Pancreas (tissue), 10 donors: ENCODE measurements around the gene RHOU. TPM values are rescaled to one million over a fixed set of nuclear protein-coding genes. Genes with fewer than 3 reads are reported as not detected.

Experiments used
- ATAC-seq, 4 donors: fragments of 200-7000 bp; cut with Tn5 transposase; one replicate each; pipeline versions ENCODE4 v1.8.0 to v1.9.1; 2020; ENCODE audit warnings: mild to moderate bottlenecking in 4 of 4, moderate library complexity in 4 of 4
- DNase-seq, 6 donors: peaks; one replicate each; pipeline ENCODE4 v3.0.0-alpha.2; 2020
- FAIRE-seq: peaks from 2 replicates; lab custom pipeline; 2012; peaks lifted over from hg19 to GRCh38; lab: Jason Lieb, UNC
- H3K27ac ChIP-seq, 4 donors: fragments of 200-600 bp; sonication (generic); 1 replicate in 3 of 4; 2 replicates in 1 of 4; pipeline versions ENCODE4 v1.5.0 to v1.8.0; 2020
- H3K27me3 ChIP-seq, 4 donors: fragments of 200-600 bp; one replicate each; pipeline ENCODE4 v1.8.0; 2021
- H3K36me3 ChIP-seq, 3 donors: fragments of 200-600 bp; sonication (generic) in 1 of 3; one replicate each; pipeline versions ENCODE4 v1.5.0 to v1.8.0; 2020 to 2021
- H3K4me1 ChIP-seq, 3 donors: fragments of 200-600 bp; one replicate each; pipeline ENCODE4 v1.8.0; 2021
- H3K4me3 ChIP-seq, 4 donors: fragments of 200-600 bp; sonication (generic) in 2 of 4; one replicate each; pipeline versions ENCODE4 v1.5.0 to v1.8.0; 2020 to 2021
- H3K9me3 ChIP-seq, 4 donors: fragments of 200-600 bp; one replicate each; pipeline ENCODE4 v1.8.0; 2021
- WGBS, 2 donors: extraction: QIAGEN DNeasy Blood & Tissue Kit; methylation state at CpG; one replicate each; pipeline ENCODE4 v1.1.7; 2013; 5-methylcytosine and 5-hydroxymethylcytosine counted together
- intact Hi-C, 3 donors: fragments of 100-400 bp; cut with DNase I; formaldehyde crosslinking; loops; one replicate each; pipeline versions ENCODE4 v1.11.1 to v1.14.2; 2022
- polyA plus RNA-seq, 2 donors: library from polyadenylated mRNA; stranded (reverse); fragments of 200-250 nt; gene quantifications; one replicate each; pipeline ENCODE4 v1.2.3, GENCODE V29; 2013
- total RNA-seq, 6 donors: library from RNA; stranded (reverse); fragmentation: NEBNext Ultra II Directional in 4 of 6; extraction: Animal tissue kit (Norgen Biotek cat#: 25700) in 4 of 6; gene quantifications; one replicate each; pipeline versions ENCODE4 v1.2.1 to v1.2.4, GENCODE V29; 2021 to 2023
- TF ChIP-seq, protein P1 (sequence below), 4 donors: fragments of 200-600 bp; sonication (generic) in 3 of 4; IDR thresholded peaks; one replicate each; pipeline versions ENCODE4 v1.5.0 to v1.8.0; 2021; ENCODE audit warnings: antibody characterized with exemption in 4 of 4
- donor health status: healthy with polysubstance abuse.
- donor health status: DM: no; HTN: no; CAD: no; lungs with moderate emphysema.
- donor health status: DM: no; HTN: no; CAD: no.
- donor health status: control.
- donor health status: control.
- donor health status: Bipolar disorder and iron deficiency.
- donor health status: DM: yes; HTN: yes; CAD: no.
- donor health status: DM: no; HTN: no; CAD: no.
- donor health status: DM: no; HTN: no; CAD: no.
- donor health status: DM: yes; HTN: yes; CAD: no.

Gene RHOU
- total and polyA plus RNA-seq, 8 donors = 5.4 to 14.1 (median 9.8) TPM

DNA sequence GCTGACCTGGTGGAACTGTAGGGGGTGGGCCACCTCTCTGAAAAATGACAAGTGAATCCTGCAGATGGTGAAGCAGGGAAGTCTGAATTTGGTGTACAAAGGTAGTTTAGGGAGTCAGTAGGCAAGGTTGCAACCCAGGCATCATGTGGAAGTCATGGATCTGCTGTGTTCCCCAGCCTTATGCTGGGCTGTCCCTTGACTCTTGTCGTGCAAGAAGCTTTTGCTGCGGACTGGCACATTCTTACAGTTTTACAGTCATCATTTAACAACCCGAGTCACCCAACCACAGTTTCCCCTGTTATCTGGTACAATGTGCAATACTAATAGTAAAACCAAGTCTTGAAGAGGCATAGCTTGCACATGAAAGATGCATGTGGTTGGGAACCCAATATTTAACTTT, 13.2 kb downstream of the RHOU start:
- FAIRE-seq (no peak), ATAC-seq (no peak), DNase-seq (no peak)
- H3K36me3 ChIP-seq = peaks cover 0 to 17% (median under 1%) of the 10 kb centered on the region in 3 donors
- H3K27ac ChIP-seq = no peak overlapping the region
- WGBS, 2 donors = 55 to 81% methylated on average over 3 of the region's 3 CpGs
- H3K27me3 ChIP-seq = no peaks in the 10 kb centered on the region
- H3K9me3 ChIP-seq = no peaks in the 10 kb centered on the region
- no peaks in the 10 kb centered on the region for H3K4me1 ChIP-seq
- no peak overlapping the region for H3K4me3 ChIP-seq
- intact Hi-C loops = no loop called here
- TF ChIP-seq, protein P1, sequence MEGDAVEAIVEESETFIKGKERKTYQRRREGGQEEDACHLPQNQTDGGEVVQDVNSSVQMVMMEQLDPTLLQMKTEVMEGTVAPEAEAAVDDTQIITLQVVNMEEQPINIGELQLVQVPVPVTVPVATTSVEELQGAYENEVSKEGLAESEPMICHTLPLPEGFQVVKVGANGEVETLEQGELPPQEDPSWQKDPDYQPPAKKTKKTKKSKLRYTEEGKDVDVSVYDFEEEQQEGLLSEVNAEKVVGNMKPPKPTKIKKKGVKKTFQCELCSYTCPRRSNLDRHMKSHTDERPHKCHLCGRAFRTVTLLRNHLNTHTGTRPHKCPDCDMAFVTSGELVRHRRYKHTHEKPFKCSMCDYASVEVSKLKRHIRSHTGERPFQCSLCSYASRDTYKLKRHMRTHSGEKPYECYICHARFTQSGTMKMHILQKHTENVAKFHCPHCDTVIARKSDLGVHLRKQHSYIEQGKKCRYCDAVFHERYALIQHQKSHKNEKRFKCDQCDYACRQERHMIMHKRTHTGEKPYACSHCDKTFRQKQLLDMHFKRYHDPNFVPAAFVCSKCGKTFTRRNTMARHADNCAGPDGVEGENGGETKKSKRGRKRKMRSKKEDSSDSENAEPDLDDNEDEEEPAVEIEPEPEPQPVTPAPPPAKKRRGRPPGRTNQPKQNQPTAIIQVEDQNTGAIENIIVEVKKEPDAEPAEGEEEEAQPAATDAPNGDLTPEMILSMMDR (IDR thresholded peaks at IDR 0.05) = no peak

DNA sequence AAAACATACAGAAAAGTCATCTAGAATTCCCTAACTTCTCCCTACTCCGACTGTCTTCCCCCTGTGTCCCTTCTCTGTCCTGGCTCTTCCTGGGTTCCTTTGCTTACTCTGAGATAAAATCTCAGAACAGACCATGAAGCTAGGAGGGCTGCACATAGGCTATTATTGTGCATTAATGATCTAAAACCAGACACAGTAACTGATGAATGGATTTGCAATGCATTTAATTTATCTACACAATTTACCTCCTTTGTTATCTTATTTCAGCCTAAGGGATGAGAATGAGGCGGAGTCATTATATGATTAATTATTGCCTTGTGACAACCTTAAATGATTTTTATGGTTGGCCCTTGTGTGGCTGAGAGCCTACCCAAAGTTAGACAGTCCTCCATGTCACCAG, 14.5 kb downstream of the RHOU start:
- TF ChIP-seq, protein P1 (IDR thresholded peaks at IDR 0.05) = no peak
- FAIRE-seq = no peak
- no peak overlapping the region for H3K27ac ChIP-seq
- H3K36me3 ChIP-seq = peaks cover 0 to 3% (median 0%) of the 10 kb centered on the region in 3 donors
- H3K4me1 ChIP-seq = no peaks in the 10 kb centered on the region
- H3K4me3 ChIP-seq = no peak overlapping the region
- H3K27me3 ChIP-seq = no peaks in the 10 kb centered on the region
- no peak for DNase-seq
- H3K9me3 ChIP-seq = no peaks in the 10 kb centered on the region
- intact Hi-C loops = no loop called here
- no peak for ATAC-seq
- 92 to 93% methylated on average over 2 of the region's 2 CpGs for WGBS, 2 donors

DNA sequence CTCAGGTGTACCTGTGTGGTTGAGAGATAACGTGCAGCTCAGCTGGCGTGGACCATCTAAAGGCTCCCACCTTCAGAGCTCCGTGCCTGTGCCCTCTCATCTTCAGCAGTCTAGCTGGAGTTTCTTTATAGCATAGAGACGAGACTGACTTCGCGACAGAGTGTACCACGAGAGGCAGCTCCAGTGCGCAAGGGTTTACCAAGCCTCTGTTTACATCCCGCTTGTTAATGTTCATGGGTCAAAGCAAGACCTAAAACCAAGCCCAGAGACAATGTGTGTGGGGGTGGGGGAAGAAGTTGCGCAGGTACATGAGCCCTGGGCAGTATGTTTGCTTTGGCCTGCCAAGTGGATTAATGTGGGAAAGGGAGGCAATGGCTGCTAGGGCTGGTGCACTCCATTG, 15.6 kb downstream of the RHOU start:
- Histone ChIP-seq H3K9me3 (no peaks in the 10 kb centered on the region), H3K27me3 (no peaks in the 10 kb centered on the region), H3K4me1 (no peaks in the 10 kb centered on the region), H3K36me3 (no peaks in the 10 kb centered on the region), H3K27ac (no peak overlapping the region), H3K4me3 (no peak overlapping the region)
- 83 to 87% methylated on average over 10 of the region's 10 CpGs for WGBS, 2 donors
- TF ChIP-seq, protein P1 (IDR thresholded peaks at IDR 0.05) = no peak
- intact Hi-C loops = no loop called here
- FAIRE-seq = no peak
- ATAC-seq = no peak
- DNase-seq = no peak

DNA sequence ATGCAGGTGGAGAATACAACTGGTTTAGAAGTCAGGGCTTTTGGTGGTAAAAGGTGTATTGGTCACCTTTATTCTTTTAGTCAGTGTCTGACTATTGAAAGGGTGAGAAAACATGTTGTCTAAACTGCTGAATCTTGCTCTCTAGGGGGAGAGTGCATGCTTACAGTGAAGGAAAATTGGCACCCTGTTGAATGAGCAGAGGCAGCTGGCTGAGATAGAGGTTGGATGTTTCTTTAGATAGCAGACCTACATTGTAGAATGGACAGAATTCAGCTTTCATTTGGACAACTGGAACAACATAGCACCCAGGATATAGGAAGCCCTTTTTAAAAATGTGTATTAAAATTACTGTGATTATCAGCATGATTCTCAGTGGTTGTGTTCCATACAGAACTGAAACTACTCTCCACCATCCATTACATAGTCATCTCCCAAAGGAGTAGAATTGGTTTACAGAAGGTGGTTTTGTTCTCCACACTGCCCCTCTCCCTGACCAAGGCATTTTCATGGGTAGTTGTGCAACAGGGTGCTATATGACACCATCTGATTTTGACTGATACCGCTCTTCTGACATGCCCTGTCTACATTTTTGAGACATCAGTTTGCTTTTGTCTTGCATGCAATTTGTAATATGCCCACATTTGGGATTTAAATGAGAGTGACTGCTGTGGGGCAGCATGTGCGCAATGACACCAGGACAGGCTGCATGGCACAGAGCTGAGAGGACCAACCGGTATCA, 16.2 kb downstream of the RHOU start:
- Histone ChIP-seq H3K36me3 (no peaks in the 10 kb centered on the region), H3K4me1 (no peaks in the 10 kb centered on the region), H3K27me3 (no peaks in the 10 kb centered on the region), H3K4me3 (no peak overlapping the region), H3K27ac (no peak overlapping the region), H3K9me3 (no peaks in the 10 kb centered on the region)
- WGBS, 2 donors = 80 to 97% methylated on average over 3 of the region's 3 CpGs
- no peak for FAIRE-seq
- DNase-seq = no peak
- peak in 1 of 4 donors; percentile 46 for ATAC-seq
- intact Hi-C loops = no loop called here
- TF ChIP-seq, protein P1 (IDR thresholded peaks at IDR 0.05) = no peak

DNA sequence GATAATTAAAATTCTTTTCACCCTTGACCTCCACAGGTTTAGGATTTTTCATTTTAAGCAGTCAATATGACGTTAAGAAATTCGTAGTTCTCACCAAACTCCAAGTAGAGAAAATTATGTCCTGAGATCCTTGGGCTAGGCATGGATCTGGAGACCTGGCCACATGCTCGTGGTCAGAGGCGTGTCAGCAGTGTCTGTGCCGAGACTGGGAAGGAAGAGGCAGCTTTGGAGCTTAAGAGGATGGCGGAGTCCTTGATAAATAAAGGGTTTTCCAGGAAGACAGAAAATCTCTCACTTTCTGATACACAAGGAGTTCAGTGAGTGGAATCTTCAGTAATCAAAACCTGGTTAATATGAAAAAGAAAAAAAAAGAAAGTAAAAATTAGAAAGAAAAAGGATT, 17.0 kb downstream of the RHOU start:
- 77 to 85% methylated on average over 6 of the region's 6 CpGs for WGBS, 2 donors
- no peaks in the 10 kb centered on the region for H3K36me3 ChIP-seq
- DNase-seq (no peak), FAIRE-seq (no peak), ATAC-seq (no peak)
- H3K4me1 ChIP-seq = no peaks in the 10 kb centered on the region
- TF ChIP-seq, protein P1 (IDR thresholded peaks at IDR 0.05) = no peak
- H3K27ac ChIP-seq = no peak overlapping the region
- intact Hi-C loops = no loop called here
- no peaks in the 10 kb centered on the region for H3K27me3 ChIP-seq
- H3K4me3 ChIP-seq = no peak overlapping the region
- H3K9me3 ChIP-seq = no peaks in the 10 kb centered on the region
